H1 (cell line): ENCODE results near the gene CALM3. TPM values are rescaled to one million over a fixed set of nuclear protein-coding genes. Genes with fewer than 3 reads are reported as not detected.

ENCODE experiments used
- CTCF ChIA-PET: fragments of 300-600 bp; sonication (Branson Sonifier 250); formaldehyde crosslinking; loops from one replicate; lab custom pipeline; 2021; ENCODE audit not compliant: partially characterized antibody; lab: Charles Lee
- POLR2A ChIA-PET: fragments of 300-600 bp; sonication (Branson Sonifier 250); formaldehyde crosslinking; loops from one replicate; lab custom pipeline; 2021; ENCODE audit warnings: inconsistent platforms; ENCODE audit not compliant: partially characterized antibody; lab: Charles Lee
- DNase-seq, 2 experiments: peaks; one replicate each; pipeline versions ENCODE4 v3.0.0 to v3.0.0-alpha.2; 2010 to 2022; ENCODE audit warnings: low spot score in 2 of 2, low read depth in 1 of 2, mixed read lengths in 1 of 2
- FAIRE-seq: peaks from 2 replicates; lab custom pipeline; 2011; peaks lifted over from hg19 to GRCh38; lab: Jason Lieb, UNC
- H2AFZ ChIP-seq: 2 replicates; pipeline ENCODE4 v1.8.1; 2012; ENCODE audit warnings: low read length, inconsistent platforms
- H2AK5ac ChIP-seq: 2 replicates; pipeline ENCODE4 v1.6.1; 2013; ENCODE audit warnings: low read depth, low read length
- H2BK120ac ChIP-seq: replicated peaks from 2 replicates; pipeline ENCODE3; 2013; ENCODE audit warnings: low read depth, low read length, inconsistent platforms
- H2BK12ac ChIP-seq: 2 replicates; pipeline ENCODE4 v1.6.1; 2013; ENCODE audit warnings: low read depth, low read length
- H2BK15ac ChIP-seq: 2 replicates; pipeline ENCODE4 v1.6.1; 2013; ENCODE audit warnings: low read length
- H2BK20ac ChIP-seq: 2 replicates; pipeline ENCODE4 v1.6.1; 2013; ENCODE audit warnings: low read length
- H2BK5ac ChIP-seq: 2 replicates; pipeline ENCODE4 v1.6.1; 2013; ENCODE audit warnings: low read depth, low read length
- H3K14ac ChIP-seq: 2 replicates; pipeline ENCODE4 v1.6.1; 2013; ENCODE audit warnings: inconsistent platforms; ENCODE audit not compliant: insufficient read length
- H3K18ac ChIP-seq: 2 replicates; pipeline ENCODE4 v1.6.1; 2013; ENCODE audit warnings: low read length; ENCODE audit errors: extremely low read depth
- H3K23ac ChIP-seq: 2 replicates; pipeline ENCODE4 v1.6.1; 2013; ENCODE audit warnings: inconsistent platforms; ENCODE audit not compliant: insufficient read length
- H3K23me2 ChIP-seq: 2 replicates; pipeline ENCODE4 v1.6.1; 2013; ENCODE audit warnings: low read depth, low read length
- H3K27ac ChIP-seq: 2 replicates; pipeline ENCODE4 v1.6.1; 2011; ENCODE audit warnings: low read depth, low read length, inconsistent platforms
- H3K27me3 ChIP-seq, 4 experiments: replicated peaks in 1 of 4; 1 replicate in 1 of 4; 2 replicates in 3 of 4; pipeline versions ENCODE4 v1.6.1 to v1.8.1; 2011 to 2013; ENCODE audit warnings: low read length in 3 of 4, mild to moderate bottlenecking in 3 of 4, inconsistent platforms in 2 of 4, mixed read lengths in 2 of 4, moderate library complexity in 1 of 4; ENCODE audit not compliant: control insufficient read depth in 3 of 4, insufficient read depth in 3 of 4; ENCODE audit errors: extremely low read depth in 1 of 4
- H3K36me3 ChIP-seq, 4 experiments: 2 replicates each; pipeline versions ENCODE4 v1.6.1 to v1.8.1; 2011 to 2013; ENCODE audit warnings: mild to moderate bottlenecking in 4 of 4, low read length in 3 of 4, moderate library complexity in 2 of 4, control low read depth in 1 of 4, inconsistent platforms in 1 of 4; ENCODE audit not compliant: insufficient read depth in 4 of 4, control insufficient read depth in 2 of 4
- H3K4ac ChIP-seq: replicated peaks from 2 replicates; pipeline ENCODE3; 2013; ENCODE audit warnings: low read length, low read depth, mixed read lengths, inconsistent platforms; ENCODE audit not compliant: insufficient read length
- H3K4me1 ChIP-seq, 4 experiments: replicated peaks in 1 of 4; 1 replicate in 1 of 4; 2 replicates in 3 of 4; pipeline versions ENCODE4 v1.6.1 to v1.8.1; 2011 to 2013; ENCODE audit warnings: low read length in 3 of 4, inconsistent platforms in 2 of 4, mixed read lengths in 1 of 4; ENCODE audit not compliant: insufficient read depth in 4 of 4, control insufficient read depth in 3 of 4
- H3K4me2 ChIP-seq, 2 experiments: 2 replicates each; pipeline versions ENCODE4 v1.6.1 to v1.8.1; 2011 to 2013; ENCODE audit warnings: low read depth in 2 of 2, low read length in 2 of 2, control low read depth in 1 of 2, inconsistent platforms in 1 of 2, mild to moderate bottlenecking in 1 of 2; ENCODE audit not compliant: insufficient read depth in 1 of 2
- H3K4me3 ChIP-seq, 4 experiments: fragments of 200-600, 300-600 bp in 1 of 4; sonication (generic), shearing (Covaris generic), sonication (Bioruptor Twin) in 1 of 4; 2 replicates each; pipeline versions ENCODE4 v1.5.1 to v1.8.1; 2011 to 2016; ENCODE audit warnings: low read length in 4 of 4, low read depth in 3 of 4, control low read depth in 2 of 4, inconsistent platforms in 2 of 4, mild to moderate bottlenecking in 2 of 4, mixed read lengths in 1 of 4, moderate library complexity in 1 of 4; ENCODE audit not compliant: insufficient read depth in 2 of 4; ENCODE audit errors: extremely low read depth in 1 of 4
- H3K56ac ChIP-seq: replicated peaks from 2 replicates; pipeline ENCODE3; 2013; ENCODE audit warnings: low read depth, mild to moderate bottlenecking, mixed read lengths, low read length, inconsistent platforms; ENCODE audit not compliant: insufficient read length
- H3K79me1 ChIP-seq: 2 replicates; pipeline ENCODE4 v1.6.1; 2013; ENCODE audit warnings: low read depth, low read length, control low read depth
- H3K79me2 ChIP-seq, 2 experiments: 2 replicates each; pipeline versions ENCODE4 v1.6.1 to v1.8.1; 2012 to 2013; ENCODE audit warnings: low read length in 2 of 2, mild to moderate bottlenecking in 2 of 2, inconsistent platforms in 1 of 2; ENCODE audit not compliant: insufficient read depth in 2 of 2, control insufficient read depth in 1 of 2
- H3K9ac ChIP-seq, 4 experiments: replicated peaks in 1 of 4; 1 replicate in 1 of 4; 2 replicates in 3 of 4; pipeline versions ENCODE4 v1.6.1 to v1.8.1; 2011 to 2013; ENCODE audit warnings: low read depth in 3 of 4, low read length in 3 of 4, control low read depth in 2 of 4, mild to moderate bottlenecking in 2 of 4, moderate library complexity in 2 of 4, inconsistent platforms in 1 of 4; ENCODE audit errors: extremely low read depth in 1 of 4
- H3K9me3 ChIP-seq, 2 experiments: 2 replicates each; pipeline versions ENCODE4 v1.6.1 to v1.8.1; 2012 to 2013; ENCODE audit warnings: mild to moderate bottlenecking in 2 of 2, moderate library complexity in 2 of 2, control low read depth in 1 of 2, inconsistent platforms in 1 of 2, low read depth in 1 of 2, low read length in 1 of 2, mixed read lengths in 1 of 2; ENCODE audit not compliant: insufficient read depth in 2 of 2
- H4K20me1 ChIP-seq, 2 experiments: replicated peaks in 1 of 2; 2 replicates each; pipeline versions ENCODE3 to v1.8.1; 2011 to 2013; ENCODE audit warnings: inconsistent platforms in 2 of 2, low read length in 2 of 2, mild to moderate bottlenecking in 1 of 2; ENCODE audit not compliant: insufficient read depth in 2 of 2, control insufficient read depth in 1 of 2
- H4K5ac ChIP-seq: 2 replicates; pipeline ENCODE4 v1.6.1; 2013; ENCODE audit warnings: low read length, low read depth, mixed read lengths, inconsistent platforms; ENCODE audit not compliant: insufficient read length
- H4K8ac ChIP-seq: 2 replicates; pipeline ENCODE4 v1.8.0; 2013; ENCODE audit warnings: mild to moderate bottlenecking, moderate library complexity, low read length, inconsistent platforms; ENCODE audit not compliant: insufficient read depth; ENCODE audit errors: extremely low read depth
- H4K91ac ChIP-seq: replicated peaks from 2 replicates; pipeline ENCODE3; 2013; ENCODE audit warnings: low read length, mixed read lengths, inconsistent platforms; ENCODE audit not compliant: insufficient read length
- BACH1 ChIP-seq: IDR thresholded peaks from 2 replicates; pipeline ENCODE4 v1.6.1; 2012; ENCODE audit warnings: low read length, improper control_type of control experiment
- BCL11A ChIP-seq, 2 experiments: IDR thresholded peaks; one replicate each; pipeline ENCODE4 v1.6.1; 2011; ENCODE audit warnings: low read depth in 2 of 2, low read length in 2 of 2, mild to moderate bottlenecking in 2 of 2
- CHD1 ChIP-seq: IDR thresholded peaks from 2 replicates; pipeline ENCODE4 v1.6.1; 2012; ENCODE audit warnings: low read depth, low read length, improper control_type of control experiment
- CHD2 ChIP-seq: IDR thresholded peaks from 2 replicates; pipeline ENCODE4 v1.6.1; 2012; ENCODE audit warnings: low read length, improper control_type of control experiment
- CREB1 ChIP-seq: IDR thresholded peaks from 2 replicates; pipeline ENCODE4 v1.6.1; 2012; ENCODE audit warnings: inconsistent platforms
- EGR1 ChIP-seq: IDR thresholded peaks from 2 replicates; pipeline ENCODE4 v1.6.1; 2011; ENCODE audit warnings: low read depth, low read length, borderline replicate concordance
- EZH2 ChIP-seq: fragments of 200-600 bp; sonication (generic); IDR thresholded peaks from 2 replicates; pipeline ENCODE4 v1.7.1; 2012; ENCODE audit warnings: low read depth, mild to moderate bottlenecking, moderate library complexity, low read length, inconsistent platforms; ENCODE audit not compliant: severe bottlenecking
- GABPA ChIP-seq: IDR thresholded peaks from 2 replicates; pipeline ENCODE4 v1.6.1; 2011; ENCODE audit warnings: mild to moderate bottlenecking, low read length, moderate library complexity, borderline replicate concordance; ENCODE audit not compliant: insufficient read depth
- MAX ChIP-seq: IDR thresholded peaks from 2 replicates; pipeline ENCODE4 v1.6.1; 2012; ENCODE audit warnings: inconsistent platforms
- POLR2AphosphoS5 ChIP-seq: IDR thresholded peaks from 2 replicates; pipeline ENCODE4 v1.6.1; 2011; ENCODE audit warnings: low read depth, low read length
- RAD21 ChIP-seq, 2 experiments: IDR thresholded peaks in 1 of 2; conservative IDR thresholded peaks in 1 of 2; 2 replicates each; pipeline ENCODE4 v1.6.1; 2011; ENCODE audit warnings: low read depth in 2 of 2, low read length in 2 of 2, improper control_type of control experiment in 1 of 2, inconsistent platforms in 1 of 2, mild to moderate bottlenecking in 1 of 2, moderate library complexity in 1 of 2
- SIN3A ChIP-seq, 2 experiments: IDR thresholded peaks in 1 of 2; conservative IDR thresholded peaks in 1 of 2; 2 replicates each; pipeline ENCODE4 v1.6.1; 2011 to 2012; ENCODE audit warnings: low read length in 2 of 2, improper control_type of control experiment in 1 of 2, low read depth in 1 of 2, mild to moderate bottlenecking in 1 of 2
- TCF12 ChIP-seq: IDR thresholded peaks from 2 replicates; pipeline ENCODE4 v1.6.1; 2011; ENCODE audit warnings: low read depth, mild to moderate bottlenecking, low read length
- USF2 ChIP-seq: IDR thresholded peaks from 2 replicates; pipeline ENCODE4 v1.6.1; 2011; ENCODE audit warnings: low read length, improper control_type of control experiment
- WGBS, 2 experiments: shearing (Covaris generic) in 1 of 2; methylation state at CpG; one replicate each; pipeline versions ENCODE4 v1.1.6 to v1.1.7; 2013 to 2015; ENCODE audit warnings: low lambda C conversion rate in 2 of 2, mixed read lengths in 2 of 2, inconsistent platforms in 1 of 2, low coverage in 1 of 2, missing lambda C conversion rate in 1 of 2; ENCODE audit not compliant: insufficient replicate concordance in 2 of 2, insufficient coverage in 1 of 2, insufficient read length in 1 of 2; ENCODE audit errors: extremely low coverage in 1 of 2, missing lambda C conversion rate in 1 of 2; 5-methylcytosine and 5-hydroxymethylcytosine counted together
- polyA plus RNA-seq, 7 experiments: library from polyadenylated mRNA; depleted of rRNA in 3 of 7; stranded (reverse) in 5 of 7; unstranded in 2 of 7; fragments of >200 nt in 5 of 7; fragments of 200-250 nt in 2 of 7; gene quantifications; 1 replicate in 5 of 7; 2 replicates in 1 of 7; 4 replicates in 1 of 7; pipeline versions ENCODE4 v1.2.1 to v1.2.3, GENCODE V29; 2011 to 2013; ENCODE audit warnings: missing spikeins in 2 of 7, mixed read lengths in 2 of 7
- total RNA-seq: library from RNA; stranded (reverse); fragmentation: NEBNext Ultra II Directional; extraction: Animal tissue kit (Norgen Biotek cat#: 25700); gene quantifications from 2 replicates; pipeline ENCODE4 v1.2.1, GENCODE V29; 2021

The CALM3 gene
- total and polyA plus RNA-seq, 2 of the 8 experiments (the other 6 are each of a cell fraction or from before 2014, with no cell fraction given) = 315 to 326 TPM

- no peak overlapping the region for H4K91ac ChIP-seq
- no peak overlapping the region for H3K23ac ChIP-seq
- no peak overlapping the region for H3K18ac ChIP-seq
- H3K27ac ChIP-seq = no peak overlapping the region
- no peak overlapping the region for H2BK120ac ChIP-seq
- no peak overlapping the region for H2BK15ac ChIP-seq
- H3K4ac ChIP-seq = no peak overlapping the region
- H4K8ac ChIP-seq = no peak overlapping the region
- no peak overlapping the region for H3K4me3 ChIP-seq
- H3K9me3 ChIP-seq = peaks cover 6 to 7% of the 10 kb centered on the region in 2 experiments; a peak in 2 of 4 replicates
- no peaks in the 10 kb centered on the region for H3K23me2 ChIP-seq
- no peak overlapping the region for H2BK5ac ChIP-seq
- no peak overlapping the region for H3K4me2 ChIP-seq
- H2BK12ac ChIP-seq = no peak overlapping the region
- ChIA-PET CTCF (no interaction called here), POLR2A (no interaction called here)
- no peaks in the 10 kb centered on the region for H3K4me1 ChIP-seq
- H2AK5ac ChIP-seq = no peak overlapping the region
- no peaks in the 10 kb centered on the region for H3K79me1 ChIP-seq
- H3K14ac ChIP-seq = no peak overlapping the region
- no peak overlapping the region for H3K56ac ChIP-seq
- H3K79me2 ChIP-seq = no peaks in the 10 kb centered on the region
- H3K27me3 ChIP-seq = no peaks in the 10 kb centered on the region
- FAIRE-seq (no peak), DNase-seq (no peak)
- no peaks in the 10 kb centered on the region for H4K20me1 ChIP-seq
- H2BK20ac ChIP-seq = no peak overlapping the region
- WGBS, 2 experiments = 93% methylated on average over 1 of the region's 1 CpG; no CpG with 5 or more reads in 1 of the 2 experiments
- no peak overlapping the region for H4K5ac ChIP-seq
- no peak overlapping the region for H2AFZ ChIP-seq
- no peaks in the 10 kb centered on the region for H3K36me3 ChIP-seq
- H3K9ac ChIP-seq = no peak overlapping the region
- TF ChIP-seq CHD1 (no peak), POLR2AphosphoS5 (no peak), USF2 (no peak), TCF12 (no peak), CHD2 (no peak), MAX (no peak), SIN3A (conservative IDR thresholded peaks at IDR 0.05 in 1 of 2, IDR thresholded peaks at IDR 0.05 in 1 of 2; ENCODE audit: low read depth in 1 of 2, low read length in 2 of 2) (no peak), BACH1 (no peak), GABPA (no peak), BCL11A (IDR thresholded peaks at IDR 0.05; ENCODE audit: low read depth in 2 of 2, low read length in 2 of 2) (no peak), EZH2 (no peak), EGR1 (no peak), RAD21 (IDR thresholded peaks at IDR 0.05 in 1 of 2, conservative IDR thresholded peaks at IDR 0.05 in 1 of 2; ENCODE audit: low read depth in 2 of 2, low read length in 2 of 2) (no peak), CREB1 (no peak)
These were observed 48.2 kb upstream of the CALM3 start for GRCh38 chr19:46552891-46553290.
